Loucy (cell line): Measurements from ENCODE around the gene FOXK2.

Experiments used
- H2AFZ ChIP-seq: fragments of 200-600 bp; sonication (generic); 2 replicates; pipeline ENCODE4 v1.6.0; 2016; ENCODE audit warnings: antibody characterized with exemption, mild to moderate bottlenecking, low read length, moderate library complexity
- H3F3A ChIP-seq: fragments of 200-600 bp; 2 replicates; pipeline ENCODE4 v1.6.0; 2016; ENCODE audit warnings: antibody characterized with exemption, low read depth, mild to moderate bottlenecking
- H3K27me3 ChIP-seq: fragments of 200-600 bp; sonication (generic); 2 replicates; pipeline ENCODE4 v1.6.1; 2014; ENCODE audit warnings: low read length, mild to moderate bottlenecking; ENCODE audit not compliant: insufficient read depth, poor library complexity, severe bottlenecking
- H3K36me3 ChIP-seq: fragments of 200-600 bp; sonication (generic); 2 replicates; pipeline ENCODE4 v1.6.1; 2016; ENCODE audit warnings: low read length; ENCODE audit not compliant: insufficient read depth
- H3K4me1 ChIP-seq: fragments of 200-600 bp; sonication (generic); 2 replicates; pipeline ENCODE4 v1.5.1; 2014; ENCODE audit warnings: low read length, mild to moderate bottlenecking; ENCODE audit not compliant: insufficient read depth, poor library complexity, severe bottlenecking
- H3K4me2 ChIP-seq: fragments of 200-600 bp; sonication (generic); 2 replicates; pipeline ENCODE4 v1.6.0; 2014; ENCODE audit warnings: antibody characterized with exemption, low read length, low read depth, mild to moderate bottlenecking; ENCODE audit not compliant: poor library complexity, severe bottlenecking
- H3K4me3 ChIP-seq: fragments of 200-600 bp; sonication (generic); 2 replicates; pipeline ENCODE4 v1.5.1; 2014; ENCODE audit warnings: low read length, mild to moderate bottlenecking, mixed read lengths; ENCODE audit not compliant: poor library complexity, severe bottlenecking
- H3K79me2 ChIP-seq: fragments of 200-600 bp; sonication (generic); 2 replicates; pipeline ENCODE4 v1.6.1; 2014; ENCODE audit warnings: low read length; ENCODE audit not compliant: insufficient read depth
- H3K9ac ChIP-seq: fragments of 200-600 bp; sonication (generic); 2 replicates; pipeline ENCODE4 v1.6.0; 2014; ENCODE audit warnings: mild to moderate bottlenecking, low read depth, low read length, moderate library complexity; ENCODE audit not compliant: poor library complexity, severe bottlenecking
- H3K9me2 ChIP-seq: fragments of 200-600 bp; sonication (generic); replicated peaks from 2 replicates; pipeline ENCODE4 v1.6.1; 2016; ENCODE audit warnings: low read depth, low read length, mixed read lengths
- H3K9me3 ChIP-seq: fragments of 200-600 bp; sonication (generic); 2 replicates; pipeline ENCODE4 v1.6.1; 2014; ENCODE audit warnings: mild to moderate bottlenecking, antibody characterized with exemption, low read length, low read depth; ENCODE audit not compliant: insufficient read depth
- H4K20me1 ChIP-seq: fragments of 200-600 bp; sonication (generic); 2 replicates; pipeline ENCODE4 v1.6.0; 2014; ENCODE audit warnings: antibody characterized with exemption, low read length, mild to moderate bottlenecking; ENCODE audit not compliant: insufficient read depth, poor library complexity, severe bottlenecking
- EZH2phosphoT487 ChIP-seq: fragments of 200-600 bp; IDR thresholded peaks from 2 replicates; pipeline ENCODE4 v1.6.1; 2018; ENCODE audit warnings: antibody characterized with exemption, mild to moderate bottlenecking, moderate library complexity, borderline replicate concordance
- TF ChIP-seq, protein P1 (sequence below): fragments of 200-600 bp; sonication (generic); conservative IDR thresholded peaks from 2 replicates; pipeline ENCODE4 v1.5.1; 2014; ENCODE audit warnings: mild to moderate bottlenecking, antibody characterized with exemption, low read length

FOXK2 gene

DNA sequence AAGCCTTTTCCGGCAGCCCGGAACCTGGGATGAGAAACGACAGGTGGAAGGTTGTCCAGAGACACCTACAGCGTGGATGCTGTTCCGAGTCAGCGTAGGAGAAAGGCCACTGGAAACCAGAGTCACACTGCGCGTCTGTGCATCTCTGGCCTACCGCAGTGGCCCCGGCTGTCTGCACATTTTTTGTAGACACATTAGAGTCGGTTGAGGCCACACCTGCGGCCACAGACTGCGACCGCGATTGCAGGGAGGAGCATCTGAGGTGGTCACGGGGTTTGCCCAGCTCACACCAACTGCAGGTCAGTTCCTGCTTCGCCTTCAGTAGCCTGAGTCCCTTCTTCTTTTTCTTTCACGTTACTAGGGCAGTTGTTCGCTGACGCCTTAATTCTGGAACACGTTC is 76.4 kb downstream of the FOXK2 start:
- no peaks in the 10 kb centered on the region for H3K27me3 ChIP-seq
- no peak overlapping the region for H3K4me2 ChIP-seq
- peaks cover 34% of the 10 kb centered on the region for H3K4me1 ChIP-seq
- H3F3A ChIP-seq: peaks cover 18% of the 10 kb centered on the region
- H4K20me1 ChIP-seq: no peaks in the 10 kb centered on the region
- no peaks in the 10 kb centered on the region for H3K9me3 ChIP-seq
- H3K79me2 ChIP-seq: peaks cover 25% of the 10 kb centered on the region
- no peak overlapping the region for H2AFZ ChIP-seq
- H3K4me3 ChIP-seq: no peak overlapping the region
- no peaks in the 10 kb centered on the region for H3K9me2 ChIP-seq
- no peak overlapping the region for H3K9ac ChIP-seq
- TF ChIP-seq EZH2phosphoT487: no peak
- TF ChIP-seq, protein P1, sequence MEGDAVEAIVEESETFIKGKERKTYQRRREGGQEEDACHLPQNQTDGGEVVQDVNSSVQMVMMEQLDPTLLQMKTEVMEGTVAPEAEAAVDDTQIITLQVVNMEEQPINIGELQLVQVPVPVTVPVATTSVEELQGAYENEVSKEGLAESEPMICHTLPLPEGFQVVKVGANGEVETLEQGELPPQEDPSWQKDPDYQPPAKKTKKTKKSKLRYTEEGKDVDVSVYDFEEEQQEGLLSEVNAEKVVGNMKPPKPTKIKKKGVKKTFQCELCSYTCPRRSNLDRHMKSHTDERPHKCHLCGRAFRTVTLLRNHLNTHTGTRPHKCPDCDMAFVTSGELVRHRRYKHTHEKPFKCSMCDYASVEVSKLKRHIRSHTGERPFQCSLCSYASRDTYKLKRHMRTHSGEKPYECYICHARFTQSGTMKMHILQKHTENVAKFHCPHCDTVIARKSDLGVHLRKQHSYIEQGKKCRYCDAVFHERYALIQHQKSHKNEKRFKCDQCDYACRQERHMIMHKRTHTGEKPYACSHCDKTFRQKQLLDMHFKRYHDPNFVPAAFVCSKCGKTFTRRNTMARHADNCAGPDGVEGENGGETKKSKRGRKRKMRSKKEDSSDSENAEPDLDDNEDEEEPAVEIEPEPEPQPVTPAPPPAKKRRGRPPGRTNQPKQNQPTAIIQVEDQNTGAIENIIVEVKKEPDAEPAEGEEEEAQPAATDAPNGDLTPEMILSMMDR: no peak
- peaks cover 35% of the 10 kb centered on the region for H3K36me3 ChIP-seq

DNA sequence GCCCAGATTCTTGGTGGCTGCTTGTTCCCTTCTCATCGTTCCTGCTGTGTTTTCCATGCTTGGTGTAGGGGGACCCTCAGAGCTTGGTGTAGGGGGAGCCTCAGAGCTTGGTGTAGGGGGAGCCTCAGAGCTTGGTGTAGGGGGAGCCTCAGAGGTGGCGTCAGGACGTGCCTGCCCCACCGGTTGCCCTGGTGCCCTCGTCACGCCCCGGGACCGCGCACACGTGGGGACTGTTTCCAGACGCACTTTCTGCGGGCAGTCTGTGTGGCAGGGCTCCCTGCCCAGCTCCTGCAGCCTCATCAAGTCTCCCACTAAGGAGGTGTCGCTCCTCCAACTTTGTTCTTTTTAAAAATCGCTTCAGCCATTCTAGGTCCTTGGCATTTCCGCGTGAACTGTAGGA is 76.8 kb downstream of the FOXK2 start:
- H3K4me3 ChIP-seq: no peak overlapping the region
- no peaks in the 10 kb centered on the region for H3K27me3 ChIP-seq
- no peak overlapping the region for H3K4me2 ChIP-seq
- H3K9me3 ChIP-seq: no peaks in the 10 kb centered on the region
- no peaks in the 10 kb centered on the region for H3K9me2 ChIP-seq
- TF ChIP-seq EZH2phosphoT487: no peak
- TF ChIP-seq, protein P1: no peak
- H3K9ac ChIP-seq: no peak overlapping the region
- H4K20me1 ChIP-seq: no peaks in the 10 kb centered on the region
- peaks cover 18% of the 10 kb centered on the region for H3F3A ChIP-seq
- no peak overlapping the region for H2AFZ ChIP-seq
- peaks cover 25% of the 10 kb centered on the region for H3K79me2 ChIP-seq
- peaks cover 30% of the 10 kb centered on the region for H3K4me1 ChIP-seq
- H3K36me3 ChIP-seq: peaks cover 39% of the 10 kb centered on the region

DNA sequence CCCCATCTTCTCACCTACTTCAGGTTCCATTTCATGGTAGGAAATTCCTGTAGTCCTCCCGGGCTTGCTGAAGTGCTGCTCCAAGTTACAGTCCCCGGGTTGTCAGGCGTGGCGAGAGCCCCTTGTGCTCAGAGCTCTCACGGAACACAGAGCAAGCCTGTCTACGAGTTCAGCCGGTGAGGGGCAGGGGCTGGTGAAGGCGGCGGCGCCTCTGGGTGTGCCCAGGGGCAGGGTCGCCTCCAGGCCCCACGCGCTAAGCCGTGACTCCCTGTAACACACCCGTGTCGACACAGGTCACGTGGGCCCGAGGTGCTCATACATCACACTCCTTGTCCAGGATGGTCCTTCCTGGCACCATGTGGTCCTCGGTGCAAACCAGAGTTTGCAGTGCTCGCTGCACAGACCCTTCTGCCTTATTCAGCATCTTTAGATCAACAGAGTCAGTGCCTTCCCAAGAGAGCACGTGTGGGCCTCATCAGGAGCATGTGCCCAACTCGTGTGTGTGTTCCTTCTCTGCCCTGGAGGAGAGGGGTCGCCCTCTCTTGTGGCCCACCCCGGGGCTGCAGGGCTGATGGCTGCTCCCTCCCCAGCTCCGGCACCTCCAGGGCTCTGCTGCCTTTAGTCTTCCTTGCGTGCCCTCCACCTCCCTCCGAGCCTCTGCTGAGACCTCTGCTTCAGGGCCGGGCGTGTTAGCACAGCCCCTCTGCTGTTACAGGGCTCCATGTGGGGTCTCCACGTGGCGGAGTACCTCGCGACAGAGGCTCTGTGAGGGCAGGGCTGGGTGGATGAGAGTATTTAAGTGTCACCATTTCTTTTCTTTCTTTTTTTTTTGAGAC is 77.5 kb downstream of the FOXK2 start:
- Histone ChIP-seq H3K36me3 (peaks cover 47% of the 10 kb centered on the region), H3K9me2 (no peaks in the 10 kb centered on the region), H3K4me3 (no peak overlapping the region), H3K4me1 (peaks cover 23% of the 10 kb centered on the region), H3K9ac (no peak overlapping the region), H3K79me2 (peaks cover 25% of the 10 kb centered on the region), H2AFZ (no peak overlapping the region), H3F3A (peaks cover 14% of the 10 kb centered on the region), H3K4me2 (no peak overlapping the region), H3K9me3 (no peaks in the 10 kb centered on the region), H3K27me3 (no peaks in the 10 kb centered on the region), H4K20me1 (no peaks in the 10 kb centered on the region)
- TF ChIP-seq, protein P1: no peak
- no peak for TF ChIP-seq EZH2phosphoT487
